Measurements from ENCODE around the gene SLC25A31.

The SLC25A31 gene

DNA sequence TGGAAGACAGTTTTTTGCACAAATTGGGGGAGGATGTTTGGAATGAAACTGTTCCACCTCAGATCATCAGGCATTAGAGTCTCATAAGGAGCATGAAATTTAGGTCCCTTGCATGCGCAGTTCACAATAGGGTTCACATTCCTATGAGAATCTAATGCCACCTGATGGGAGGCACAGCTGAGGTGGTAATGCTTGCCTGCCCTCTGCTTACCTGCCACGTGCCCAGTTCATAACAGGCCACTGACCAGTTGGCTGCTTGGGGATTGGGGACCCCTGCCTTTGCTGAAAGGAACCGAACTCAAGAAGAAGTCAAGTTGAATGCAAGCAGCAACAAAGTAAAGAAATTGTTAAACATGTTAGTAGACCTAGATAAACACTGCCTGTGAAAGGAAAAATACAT lies 47.3 kb downstream of the SLC25A31 start:
- TF ChIP-seq SPI1 (IDR thresholded peaks at IDR 0.05; ENCODE audit: borderline replicate concordance, low read depth) (no peak), REST (IDR thresholded peaks at IDR 0.05; ENCODE audit: insufficient replicate concordance, low read depth) (no peak), POLR2AphosphoS5 (IDR thresholded peaks at IDR 0.05; ENCODE audit: low read depth) (no peak), CTCF (IDR thresholded peaks at IDR 0.05; ENCODE audit: insufficient read depth, low read length) (no peak), GABPA (IDR thresholded peaks at IDR 0.05; ENCODE audit: low read depth) (no peak)

DNA sequence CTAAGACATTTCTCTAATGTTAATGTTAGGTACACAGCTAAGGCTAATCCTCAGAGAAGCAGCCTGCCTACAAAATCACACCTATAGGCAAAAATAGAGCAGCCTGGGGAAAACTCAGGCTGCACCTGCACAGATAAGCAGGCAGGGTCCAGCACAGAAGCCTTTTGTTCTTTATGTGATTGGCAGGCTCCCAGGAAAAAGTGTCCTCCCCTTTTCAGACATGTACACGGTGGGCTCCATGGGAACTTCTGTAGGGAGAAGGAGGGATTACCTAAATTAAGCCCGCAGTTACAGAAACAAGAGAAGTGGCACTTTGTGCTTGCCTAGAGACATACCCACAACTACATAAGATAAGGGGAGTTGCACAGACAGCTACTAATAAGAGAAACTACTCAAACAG lies 47.9 kb downstream of the SLC25A31 start:
- Histone ChIP-seq H3K27me3 (ENCODE audit: insufficient read depth, poor library complexity, severe bottlenecking) (no peaks in the 10 kb centered on the region), H3K27ac (replicated peaks) (no peak overlapping the region), H3K4me3 (replicated peaks; ENCODE audit: insufficient read depth, low read length) (no peak overlapping the region)
- no peak for DNase-seq (ENCODE audit: low read depth in 1 of 2, low spot score in 1 of 2)
- TF ChIP-seq GABPA (IDR thresholded peaks at IDR 0.05; ENCODE audit: low read depth) (no peak), SPI1 (IDR thresholded peaks at IDR 0.05; ENCODE audit: borderline replicate concordance, low read depth) (no peak)

More for the DNA sequence above, 47.3 kb downstream of the SLC25A31 start:
- H3K27me3 ChIP-seq (ENCODE audit: insufficient read depth, poor library complexity, severe bottlenecking), result no peaks in the 10 kb centered on the region
- H3K4me3 ChIP-seq (replicated peaks; ENCODE audit: insufficient read depth, low read length), result no peak overlapping the region
- DNase-seq (ENCODE audit: low read depth in 1 of 2, low spot score in 1 of 2), result no peak
- no peak overlapping the region for H3K27ac ChIP-seq (replicated peaks)

DNA sequence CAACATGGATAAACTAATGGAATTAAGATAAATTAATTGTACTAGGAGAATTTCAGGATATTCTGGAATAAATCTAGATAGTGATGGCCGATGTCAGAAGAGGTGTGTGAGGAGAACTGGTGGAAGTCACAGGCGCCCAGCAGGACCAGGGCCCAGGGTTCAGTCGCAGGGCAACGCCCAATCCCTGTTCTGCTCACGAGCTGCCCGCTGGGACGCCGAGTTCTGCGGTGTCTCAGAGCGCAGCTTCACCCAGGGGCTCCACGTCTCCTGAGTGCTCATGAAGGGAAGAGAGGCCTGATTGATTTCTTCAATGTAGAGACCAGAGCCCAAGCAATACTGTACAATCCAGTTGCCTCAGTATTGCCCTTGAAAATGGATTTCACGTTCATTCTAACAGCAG lies 50.4 kb downstream of the SLC25A31 start:
- Histone ChIP-seq H3K27ac (replicated peaks) (no peak overlapping the region), H3K27me3 (ENCODE audit: insufficient read depth, poor library complexity, severe bottlenecking) (no peaks in the 10 kb centered on the region), H3K4me3 (replicated peaks; ENCODE audit: insufficient read depth, low read length) (no peak overlapping the region)
- no peak for DNase-seq (ENCODE audit: low read depth in 1 of 2, low spot score in 1 of 2)
- TF ChIP-seq GABPA (IDR thresholded peaks at IDR 0.05; ENCODE audit: low read depth) (no peak), REST (IDR thresholded peaks at IDR 0.05; ENCODE audit: insufficient replicate concordance, low read depth) (no peak), SPI1 (IDR thresholded peaks at IDR 0.05; ENCODE audit: borderline replicate concordance, low read depth) (no peak), CTCF (IDR thresholded peaks at IDR 0.05; ENCODE audit: insufficient read depth, low read length) (no peak), POLR2AphosphoS5 (IDR thresholded peaks at IDR 0.05; ENCODE audit: low read depth) (no peak)

DNA sequence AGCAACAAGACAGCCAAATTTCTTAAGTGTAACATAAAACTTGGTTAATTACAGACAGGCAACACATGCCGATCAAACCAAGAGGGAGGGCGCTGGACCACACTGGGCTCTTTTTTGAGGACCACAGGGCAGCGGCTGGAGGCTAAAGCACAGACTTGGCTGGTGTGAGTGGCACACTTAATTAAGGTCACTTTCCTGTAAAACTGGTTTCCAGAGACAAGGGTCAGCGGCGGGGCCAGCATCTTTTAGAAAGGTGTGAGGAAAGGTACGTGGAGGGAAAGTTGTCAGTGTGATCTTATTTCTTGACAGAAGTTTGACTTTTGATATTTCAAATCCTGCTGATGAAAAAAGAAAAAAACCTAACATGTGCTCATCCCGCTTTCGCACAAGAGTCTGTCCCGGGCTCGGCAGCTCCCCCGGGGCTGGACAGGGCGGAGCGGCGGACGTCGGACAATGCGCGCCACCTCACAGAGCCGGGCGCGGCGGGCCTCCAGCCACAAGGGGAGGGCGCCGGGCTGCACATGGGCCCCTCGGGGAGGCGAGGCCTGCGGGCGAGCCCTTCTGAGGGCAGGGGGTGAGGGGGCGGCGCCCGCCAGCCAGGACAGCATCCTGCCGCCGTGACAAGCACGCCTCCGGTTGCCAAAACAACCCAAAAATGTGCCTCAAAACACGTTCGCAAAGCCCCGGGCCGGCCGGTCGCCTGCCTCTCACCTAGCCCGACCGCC lies 51.3 kb downstream of the SLC25A31 start:
- no peaks in the 10 kb centered on the region for H3K27me3 ChIP-seq (ENCODE audit: insufficient read depth, poor library complexity, severe bottlenecking)
- H3K4me3 ChIP-seq (replicated peaks; ENCODE audit: insufficient read depth, low read length), result peak overlapping the region; percentile 57
- H3K27ac ChIP-seq (replicated peaks), result peak overlapping the region; percentile 83
- DNase-seq (ENCODE audit: low read depth in 1 of 2, low spot score in 1 of 2), result no peak
- TF ChIP-seq CTCF (IDR thresholded peaks at IDR 0.05; ENCODE audit: insufficient read depth, low read length) (no peak), SPI1 (IDR thresholded peaks at IDR 0.05; ENCODE audit: borderline replicate concordance, low read depth) (no peak), REST (IDR thresholded peaks at IDR 0.05; ENCODE audit: insufficient replicate concordance, low read depth) (no peak), POLR2AphosphoS5 (IDR thresholded peaks at IDR 0.05; ENCODE audit: low read depth) (no peak), GABPA (IDR thresholded peaks at IDR 0.05; ENCODE audit: low read depth) (no peak)
